Mesodermal cell (in vitro differentiated cells): ENCODE measurements around the gene CGRRF1.
A peak's percentile ranks its signal among the peaks of the same experiment; 100 is the strongest.

Experiments used
- H3K27ac ChIP-seq: 2 replicates; pipeline ENCODE4 v1.7.0; 2013; ENCODE audit warnings: mild to moderate bottlenecking, low read depth, low read length, moderate library complexity; ENCODE audit not compliant: severe bottlenecking
- H3K36me3 ChIP-seq: 2 replicates; pipeline ENCODE4 v1.7.1; 2013; ENCODE audit warnings: mild to moderate bottlenecking, low read length, moderate library complexity; ENCODE audit not compliant: control insufficient read depth, insufficient read depth
- H3K4me1 ChIP-seq: one replicate; pipeline ENCODE4 v1.7.1; 2013; ENCODE audit warnings: mild to moderate bottlenecking, low read length; ENCODE audit not compliant: insufficient read depth, control insufficient read depth, poor library complexity, severe bottlenecking
- H3K4me3 ChIP-seq: 2 replicates; pipeline ENCODE4 v1.7.0; 2013; ENCODE audit warnings: low read length, control low read depth, mild to moderate bottlenecking; ENCODE audit not compliant: insufficient read depth, poor library complexity, severe bottlenecking; ENCODE audit errors: extremely low read depth
- H3K9me3 ChIP-seq: 2 replicates; pipeline ENCODE4 v1.7.1; 2013; ENCODE audit warnings: mild to moderate bottlenecking, low read length, moderate library complexity; ENCODE audit not compliant: control insufficient read depth
- WGBS, 2 experiments: methylation state at CpG; one replicate each; pipeline ENCODE4 v1.1.5; 2013; ENCODE audit warnings: missing lambda C conversion rate in 2 of 2; ENCODE audit not compliant: insufficient coverage in 2 of 2; 5-methylcytosine and 5-hydroxymethylcytosine counted together

Gene CGRRF1

DNA sequence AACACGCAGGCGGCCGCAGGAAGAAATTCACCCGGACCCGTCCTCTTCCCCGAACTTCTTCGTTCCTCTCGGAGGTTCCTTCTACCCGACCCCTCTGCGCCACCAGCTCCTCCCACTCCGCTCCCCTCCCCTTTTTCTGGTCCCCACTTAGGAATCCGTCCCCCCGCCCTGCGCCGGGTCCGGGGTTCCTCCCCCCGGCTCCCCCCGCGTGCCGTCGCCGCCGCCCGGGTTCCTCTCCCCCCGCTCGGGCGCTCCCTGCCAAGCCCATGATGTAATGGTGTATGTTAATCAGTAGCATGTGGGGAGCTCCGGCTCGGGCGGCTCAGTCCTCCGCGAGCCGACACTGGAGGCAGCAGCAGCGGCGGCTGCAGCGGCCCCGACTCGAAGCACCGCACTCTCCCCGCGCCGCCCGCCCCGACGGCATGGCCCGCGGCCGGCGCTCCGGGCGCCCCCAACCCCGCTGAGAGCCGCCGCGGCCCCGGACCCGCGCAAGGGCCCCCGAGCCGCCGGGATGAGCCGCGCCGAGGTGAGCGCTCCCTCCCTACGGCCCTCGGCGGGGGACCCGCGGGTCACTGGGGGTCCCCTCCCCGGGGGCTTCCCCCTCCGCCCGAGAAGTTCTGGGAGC is 56.2 kb downstream of the CGRRF1 start:
- WGBS, 2 experiments: 0% methylated on average over 49 to 50 of the region's 73 CpGs
- Histone ChIP-seq H3K4me1 (peaks cover 24% of the 10 kb centered on the region), H3K27ac (peak overlapping the region; percentile 74), H3K9me3 (no peaks in the 10 kb centered on the region), H3K36me3 (peaks cover 20% of the 10 kb centered on the region), H3K4me3 (peak overlapping the region; percentile 80)

DNA sequence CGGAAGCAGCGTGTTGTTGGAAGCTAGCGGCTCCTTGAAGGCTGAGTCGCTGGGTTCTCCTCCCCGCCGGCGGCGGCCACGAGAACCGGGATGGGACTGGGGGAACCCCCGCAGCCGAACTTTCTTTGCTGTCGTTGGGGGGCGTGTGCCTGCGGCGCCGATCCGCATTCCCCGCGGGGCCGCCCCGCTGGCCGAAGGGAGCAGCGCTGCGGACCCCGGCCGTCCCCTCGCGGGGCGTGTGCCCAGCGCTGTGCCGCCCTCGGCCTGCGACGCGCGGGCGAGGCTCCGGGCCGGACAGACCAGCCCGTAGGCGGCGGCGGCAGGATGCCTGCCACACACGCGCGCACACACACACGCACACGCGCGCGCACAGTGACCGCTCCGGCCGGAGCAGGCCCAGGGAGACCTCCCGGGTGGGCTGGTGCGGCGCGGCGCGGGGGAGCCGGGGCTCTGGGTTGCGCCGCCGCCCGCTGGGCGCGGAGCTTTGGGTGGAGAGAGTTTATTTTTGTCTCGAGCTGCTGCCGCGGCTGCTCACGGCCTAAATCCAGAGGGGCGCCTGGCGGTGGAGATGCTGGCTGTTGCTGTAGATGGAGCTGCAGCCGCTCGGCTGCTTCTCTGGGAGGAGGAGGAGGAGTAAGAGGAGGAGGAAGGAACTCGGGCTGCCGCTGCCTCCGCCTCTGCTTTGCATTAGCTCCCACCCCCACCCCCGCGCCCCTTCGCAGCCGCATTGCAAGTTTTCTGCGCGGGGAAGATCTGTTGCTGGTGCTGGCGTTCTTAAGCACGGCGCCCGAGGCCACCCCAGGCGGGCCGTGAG is 56.9 kb downstream of the CGRRF1 start, which contains the start of gene SAMD4A:
TSS of gene SAMD4A (plus strand) at position 719 of the 814 bp plus-strand sequence. CDS start 789 bp downstream, outside the sequence.
- H3K4me1 ChIP-seq: peaks cover 24% of the 10 kb centered on the region
- H3K4me3 ChIP-seq: peak within 1 kb of the TSS; percentile 80
- no peaks in the 10 kb centered on the region for H3K9me3 ChIP-seq
- peak within 1 kb of the TSS; percentile 74 for H3K27ac ChIP-seq
- H3K36me3 ChIP-seq: peaks cover 27% of the 10 kb centered on the region
- WGBS, 2 experiments: 0 to 1% methylated on average over 58 to 62 of the region's 91 CpGs

GRCh38 chr14:54567224-54567638 is 57.5 kb downstream of the CGRRF1 start:
- H3K4me3 ChIP-seq: peak overlapping the region; percentile 80
- peaks cover 34% of the 10 kb centered on the region for H3K36me3 ChIP-seq
- peak overlapping the region; percentile 74 for H3K27ac ChIP-seq
- peaks cover 24% of the 10 kb centered on the region for H3K4me1 ChIP-seq
- 0% methylated on average over 3 to 31 of the region's 31 CpGs for WGBS, 2 experiments
- peaks cover 4% of the 10 kb centered on the region for H3K9me3 ChIP-seq

- peak overlapping the region; percentile 80 for H3K4me3 ChIP-seq
- 0 to 1% methylated on average over 44 to 46 of the region's 70 CpGs for WGBS, 2 experiments
- H3K36me3 ChIP-seq: peaks cover 39% of the 10 kb centered on the region
- peaks cover 20% of the 10 kb centered on the region for H3K4me1 ChIP-seq
- H3K27ac ChIP-seq: peak overlapping the region; percentile 74
- peaks cover 6% of the 10 kb centered on the region for H3K9me3 ChIP-seq
Measured at GRCh38 chr14:54567639-54568561, 58.2 kb downstream of the CGRRF1 start.

DNA sequence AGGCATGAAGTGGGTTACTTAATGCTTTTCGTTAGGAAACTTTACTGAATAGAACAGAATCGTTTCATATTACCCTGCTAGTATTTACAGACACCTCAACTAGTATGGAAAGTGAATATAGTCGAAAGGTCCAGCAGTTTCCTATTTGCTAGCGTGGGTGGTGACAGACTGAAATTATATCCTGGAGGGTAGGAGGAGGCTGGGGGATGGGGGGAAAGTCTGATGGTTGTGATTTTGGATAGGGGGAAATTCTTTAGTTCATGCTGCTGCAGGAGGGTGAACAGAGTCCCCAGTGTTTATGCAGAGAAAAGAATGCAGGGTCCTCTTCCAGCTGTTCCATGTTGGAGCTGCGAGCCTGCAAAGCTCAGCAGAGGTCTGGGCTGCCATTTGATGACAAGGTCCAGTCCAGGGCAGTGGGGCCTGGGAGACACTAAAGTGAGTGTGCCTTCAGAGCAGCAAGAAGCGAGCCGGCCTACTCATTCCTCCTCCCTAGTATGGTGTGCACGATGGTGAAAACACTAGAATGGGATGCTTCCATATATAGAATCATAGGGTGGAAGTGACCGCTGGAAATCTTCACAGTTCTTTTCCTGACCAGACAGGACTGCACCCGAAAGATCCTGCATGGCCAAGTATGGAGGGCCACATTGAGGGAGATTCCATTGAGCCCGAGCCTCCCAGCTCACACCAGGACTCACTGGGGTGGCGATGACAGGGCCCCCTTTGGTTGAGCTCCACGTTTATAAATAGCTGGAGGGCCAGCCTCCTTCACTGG is 59.3 kb downstream of the CGRRF1 start:
- Histone ChIP-seq H3K4me3 (peak overlapping the region; percentile 80), H3K36me3 (peaks cover 50% of the 10 kb centered on the region), H3K27ac (peak overlapping the region; percentile 63), H3K9me3 (peaks cover 6% of the 10 kb centered on the region), H3K4me1 (peaks cover 28% of the 10 kb centered on the region)
- WGBS, 2 experiments: 48 to 54% methylated on average over 5 to 8 of the region's 13 CpGs

DNA sequence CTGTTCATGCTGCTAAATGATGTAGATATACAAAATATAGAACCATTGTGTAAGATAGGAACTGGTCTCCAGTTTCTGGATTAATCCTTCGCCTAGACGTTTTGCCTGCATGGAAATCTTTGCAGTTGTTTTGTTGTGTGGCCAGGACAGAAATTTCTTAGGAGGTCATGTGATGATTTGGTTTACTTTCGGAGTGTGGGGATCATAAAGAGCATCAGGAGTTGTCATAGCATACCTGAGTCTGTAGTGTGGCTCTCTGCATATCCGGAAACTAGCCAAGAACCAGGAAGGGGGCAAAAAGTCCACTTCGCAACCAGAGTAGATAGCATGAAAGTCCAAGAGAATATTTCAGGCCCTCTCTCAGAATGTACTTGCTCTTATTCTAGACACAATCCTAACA is 60.3 kb downstream of the CGRRF1 start:
- H3K9me3 ChIP-seq: peaks cover 6% of the 10 kb centered on the region
- no peak overlapping the region for H3K27ac ChIP-seq
- peaks cover 60% of the 10 kb centered on the region for H3K36me3 ChIP-seq
- H3K4me3 ChIP-seq: peak overlapping the region; percentile 80
- H3K4me1 ChIP-seq: peaks cover 36% of the 10 kb centered on the region
- WGBS, 2 experiments: 83 to 84% methylated on average over 3 to 5 of the region's 5 CpGs

DNA sequence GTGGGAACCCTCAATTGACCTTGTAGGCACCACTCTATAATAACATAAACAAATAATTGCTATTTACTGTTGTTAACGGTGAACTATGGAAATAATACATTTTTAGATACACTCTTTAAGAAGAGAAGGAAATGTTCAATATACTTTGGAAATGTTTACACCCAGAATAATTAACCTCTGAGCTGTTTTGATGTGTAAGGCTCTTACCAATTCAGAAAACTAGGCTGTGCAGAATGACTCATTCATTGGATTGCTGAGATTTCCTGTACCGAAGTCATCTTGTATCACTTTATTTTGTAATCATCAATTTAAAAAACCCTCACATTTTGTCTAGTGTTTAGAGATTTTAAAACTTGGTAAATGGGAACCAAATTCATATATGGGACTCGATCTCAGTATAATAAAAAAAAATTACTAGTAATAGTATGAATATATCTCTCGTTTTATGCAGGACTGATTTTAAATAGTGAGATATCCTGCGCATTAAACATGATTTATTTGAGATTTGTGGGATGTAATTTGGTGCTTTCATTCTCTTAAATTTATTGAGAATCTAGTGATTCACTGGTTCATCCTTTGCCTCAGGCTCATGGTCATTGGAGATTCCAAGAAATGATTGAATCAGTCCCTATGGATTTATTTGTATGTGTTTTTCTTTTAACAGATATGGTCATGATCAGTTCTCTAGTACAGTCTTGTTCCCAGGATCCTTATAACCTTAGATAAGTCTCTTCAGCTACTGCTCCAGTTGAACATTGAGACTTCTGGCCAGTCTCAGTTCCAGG is 61.1 kb downstream of the CGRRF1 start:
- Histone ChIP-seq H3K9me3 (peaks cover 6% of the 10 kb centered on the region), H3K4me3 (peak overlapping the region; percentile 80), H3K4me1 (peaks cover 44% of the 10 kb centered on the region), H3K27ac (no peak overlapping the region), H3K36me3 (peaks cover 68% of the 10 kb centered on the region)
- 100% methylated on average over 1 of the region's 5 CpGs; no CpG with 5 or more reads in 1 of the 2 experiments for WGBS, 2 experiments

DNA sequence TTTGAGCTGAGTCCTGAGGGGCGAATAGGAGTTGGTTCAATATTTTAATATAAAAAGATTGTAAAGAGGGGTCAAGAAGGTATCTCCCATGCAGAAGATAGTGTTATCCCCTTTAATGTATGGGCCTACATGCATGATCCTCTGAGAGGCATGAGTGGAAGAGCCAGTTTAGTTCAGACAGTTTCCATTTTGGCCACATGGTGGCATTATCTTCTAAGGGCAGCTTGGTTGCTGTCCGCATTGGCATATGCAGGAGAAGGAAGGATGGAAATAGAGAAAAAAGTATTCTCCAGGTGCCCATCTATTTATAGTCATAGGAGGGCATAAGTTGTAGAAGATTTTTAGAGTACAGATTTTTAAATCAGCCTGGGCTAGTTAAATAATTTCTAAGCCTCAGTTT is 62.6 kb downstream of the CGRRF1 start:
- WGBS, 2 experiments: 80 to 90% methylated on average over 1 to 2 of the region's 2 CpGs
- no peak overlapping the region for H3K4me3 ChIP-seq
- H3K27ac ChIP-seq: no peak overlapping the region

GRCh38 chr14:54574528-54574927 is 64.8 kb downstream of the CGRRF1 start:
- 93 to 95% methylated on average over 3 of the region's 6 CpGs for WGBS, 2 experiments
- H3K36me3 ChIP-seq: peaks cover 81% of the 10 kb centered on the region

More for the DNA sequence above, 62.6 kb downstream of the CGRRF1 start:
- Histone ChIP-seq H3K36me3 (peaks cover 83% of the 10 kb centered on the region), H3K4me1 (peaks cover 49% of the 10 kb centered on the region), H3K9me3 (peaks cover 6% of the 10 kb centered on the region)

More at GRCh38 chr14:54574528-54574927, 64.8 kb downstream of the CGRRF1 start:
- H3K27ac ChIP-seq: no peak overlapping the region
- peaks cover 40% of the 10 kb centered on the region for H3K4me1 ChIP-seq
- peaks cover 6% of the 10 kb centered on the region for H3K9me3 ChIP-seq
- no peak overlapping the region for H3K4me3 ChIP-seq
